SK-N-SH (cell line): ENCODE measurements around the gene D2HGDH.

Experiments used
- CHD2 ChIP-seq: fragments of 150-350 bp; IDR thresholded peaks from 2 replicates; pipeline ENCODE4 v1.6.1; 2018; ENCODE audit warnings: low read length; ENCODE audit not compliant: partially characterized antibody
- CTCF ChIP-seq: fragments of 200-600 bp; sonication (generic); IDR thresholded peaks from 2 replicates; pipeline ENCODE4 v1.6.1; 2017; ENCODE audit warnings: antibody characterized with exemption, mild to moderate bottlenecking, moderate library complexity
- EP300 ChIP-seq, 2 experiments: IDR thresholded peaks; 2 replicates each; pipeline versions ENCODE4 v1.4.0 to v1.6.1; 2012; ENCODE audit warnings: borderline replicate concordance in 1 of 2, low read depth in 1 of 2, low read length in 1 of 2
- FOSL2 ChIP-seq: IDR thresholded peaks from 2 replicates; pipeline ENCODE4 v1.4.0; 2012; ENCODE audit warnings: low read depth, mild to moderate bottlenecking, moderate library complexity, borderline replicate concordance
- GABPA ChIP-seq: IDR thresholded peaks from 2 replicates; pipeline ENCODE4 v1.4.0; 2012; ENCODE audit warnings: low read depth, mild to moderate bottlenecking
- MEF2A ChIP-seq: IDR thresholded peaks from 2 replicates; pipeline ENCODE4 v1.4.0; 2012; ENCODE audit warnings: low read depth, borderline replicate concordance
- MXI1 ChIP-seq: IDR thresholded peaks from 2 replicates; pipeline ENCODE4 v1.6.1; 2012; ENCODE audit warnings: mild to moderate bottlenecking, low read depth, low read length, improper control_type of control experiment
- NRF1 ChIP-seq: IDR thresholded peaks from 2 replicates; pipeline ENCODE4 v1.6.1; 2012; ENCODE audit warnings: low read depth, mild to moderate bottlenecking, low read length
- POLR2AphosphoS5 ChIP-seq: IDR thresholded peaks from 2 replicates; pipeline ENCODE4 v1.6.1; 2012; ENCODE audit warnings: low read depth, low read length
- RAD21 ChIP-seq: IDR thresholded peaks from 2 replicates; pipeline ENCODE4 v1.6.1; 2012; ENCODE audit warnings: mild to moderate bottlenecking, low read length
- TAF1 ChIP-seq: IDR thresholded peaks from 2 replicates; pipeline ENCODE4 v1.6.1; 2012; ENCODE audit warnings: low read depth, mild to moderate bottlenecking, low read length, moderate library complexity, borderline replicate concordance
- USF2 ChIP-seq: fragments of 150-350 bp; IDR thresholded peaks from 2 replicates; pipeline ENCODE4 v1.6.1; 2017; ENCODE audit warnings: antibody characterized with exemption, low read length, low read depth, borderline replicate concordance
- YY1 ChIP-seq: IDR thresholded peaks from 2 replicates; pipeline ENCODE4 v1.4.0; 2012; ENCODE audit warnings: low read depth, mild to moderate bottlenecking

- TF ChIP-seq MEF2A, result no peak
- TF ChIP-seq CTCF, result no peak
- TF ChIP-seq RAD21, result no peak
- TF ChIP-seq EP300 (IDR thresholded peaks at IDR 0.05; ENCODE audit: borderline replicate concordance in 1 of 2, low read depth in 1 of 2, low read length in 1 of 2), result no peak
- TF ChIP-seq POLR2AphosphoS5, result no peak
- no peak for TF ChIP-seq USF2
- TF ChIP-seq CHD2, result no peak
- TF ChIP-seq GABPA, result no peak
- no peak for TF ChIP-seq YY1
- TF ChIP-seq FOSL2, result no peak
- TF ChIP-seq MXI1, result no peak
- TF ChIP-seq TAF1, result no peak
- TF ChIP-seq NRF1, result no peak
Measured at GRCh38 chr2:241780939-241781569, 46.6 kb downstream of the D2HGDH start.
